Stimulated activated CD4-positive, alpha-beta T cell treated with anti-CD3 and anti-CD28 coated beads, Interleukin-4, amount 100 ng/mL, for 48 hours (primary cell): Measurements from ENCODE around the gene PLPP3.

ENCODE experiments used
- DNase-seq, 2 donors: peaks; one replicate each; pipeline ENCODE4 v3.0.0-alpha.2; 2020; ENCODE audit warnings: low read depth in 2 of 2

PLPP3 gene

GRCh38 chr1:56522680-56523079 is 56.7 kb downstream of the PLPP3 start:
- DNase-seq = no peak

- DNase-seq = no peak
These were observed 59.3 kb downstream of the PLPP3 start for GRCh38 chr1:56520016-56520601.

GRCh38 chr1:56517404-56518130 is 61.8 kb downstream of the PLPP3 start:
- no peak for DNase-seq

GRCh38 chr1:56516539-56517252 is 62.7 kb downstream of the PLPP3 start:
- DNase-seq = no peak

- no peak for DNase-seq
These were observed 63.3 kb downstream of the PLPP3 start for GRCh38 chr1:56515898-56516538.

- no peak for DNase-seq
These were observed 66.5 kb downstream of the PLPP3 start for GRCh38 chr1:56512724-56513494.

GRCh38 chr1:56511766-56512165 is 67.6 kb downstream of the PLPP3 start:
- DNase-seq = no peak

- no peak for DNase-seq
These were observed 68.0 kb downstream of the PLPP3 start for GRCh38 chr1:56511364-56511763.

- no peak for DNase-seq
These were observed 68.7 kb downstream of the PLPP3 start for GRCh38 chr1:56510642-56511021.

- DNase-seq = no peak
These were observed 69.4 kb downstream of the PLPP3 start for GRCh38 chr1:56509713-56510641.

GRCh38 chr1:56508523-56508983 is 70.8 kb downstream of the PLPP3 start:
- no peak for DNase-seq

GRCh38 chr1:56507925-56508522 is 71.3 kb downstream of the PLPP3 start:
- no peak for DNase-seq

GRCh38 chr1:56506951-56507491 is 72.3 kb downstream of the PLPP3 start:
- DNase-seq = no peak

GRCh38 chr1:56505792-56506743 is 73.3 kb downstream of the PLPP3 start:
- no peak for DNase-seq

- DNase-seq = no peak
These were observed 76.6 kb downstream of the PLPP3 start for GRCh38 chr1:56502700-56503245.

GRCh38 chr1:56501888-56502287 is 77.5 kb downstream of the PLPP3 start:
- DNase-seq = no peak

- DNase-seq = no peak
These were observed 77.9 kb downstream of the PLPP3 start for GRCh38 chr1:56501426-56501825.
